GM13977 (cell line): ENCODE measurements around the gene TCEA3.

Experiments
- DNase-seq: peaks from one replicate; pipeline ENCODE4 v3.0.0; 2012; ENCODE audit warnings: low spot score
- in situ Hi-C: fragments of 300-500 bp; cut with MboI; formaldehyde crosslinking; loops from one replicate; pipeline ENCODE4 v1.12.0; 2022; ENCODE audit warnings: low sequenced_read_pairs, low pct_unique_long_range_greater_than_20kb, mixed read lengths, inconsistent platforms; ENCODE audit not compliant: unreplicated experiment
- TF ChIP-seq, protein P1 (sequence below): IDR thresholded peaks from 2 replicates; pipeline ENCODE4 v1.5.1; 2012; ENCODE audit warnings: mild to moderate bottlenecking, control low read depth; ENCODE audit not compliant: insufficient read depth; ENCODE audit errors: extremely low read depth, missing control alignments

Gene TCEA3

DNA sequence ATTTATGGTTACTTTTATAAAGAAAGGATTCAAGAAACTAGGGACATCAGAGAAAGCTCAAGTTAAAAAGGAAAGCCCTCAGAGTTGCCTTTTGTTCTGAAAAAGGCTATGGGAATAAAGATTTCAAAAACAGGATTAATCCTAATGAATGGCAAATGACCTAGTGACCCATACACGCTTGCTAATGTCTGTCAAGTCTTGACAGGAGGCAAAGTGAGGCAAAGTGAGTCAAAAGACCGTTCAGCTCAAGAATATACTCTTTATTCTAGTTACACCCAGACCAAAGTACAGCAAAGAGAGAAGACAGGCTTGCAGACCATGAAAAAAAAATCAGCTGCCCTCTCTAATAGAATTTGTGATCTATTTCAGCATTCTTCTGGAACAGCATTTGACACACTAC, 58.4 kb downstream of the TCEA3 start:
- TF ChIP-seq, protein P1, sequence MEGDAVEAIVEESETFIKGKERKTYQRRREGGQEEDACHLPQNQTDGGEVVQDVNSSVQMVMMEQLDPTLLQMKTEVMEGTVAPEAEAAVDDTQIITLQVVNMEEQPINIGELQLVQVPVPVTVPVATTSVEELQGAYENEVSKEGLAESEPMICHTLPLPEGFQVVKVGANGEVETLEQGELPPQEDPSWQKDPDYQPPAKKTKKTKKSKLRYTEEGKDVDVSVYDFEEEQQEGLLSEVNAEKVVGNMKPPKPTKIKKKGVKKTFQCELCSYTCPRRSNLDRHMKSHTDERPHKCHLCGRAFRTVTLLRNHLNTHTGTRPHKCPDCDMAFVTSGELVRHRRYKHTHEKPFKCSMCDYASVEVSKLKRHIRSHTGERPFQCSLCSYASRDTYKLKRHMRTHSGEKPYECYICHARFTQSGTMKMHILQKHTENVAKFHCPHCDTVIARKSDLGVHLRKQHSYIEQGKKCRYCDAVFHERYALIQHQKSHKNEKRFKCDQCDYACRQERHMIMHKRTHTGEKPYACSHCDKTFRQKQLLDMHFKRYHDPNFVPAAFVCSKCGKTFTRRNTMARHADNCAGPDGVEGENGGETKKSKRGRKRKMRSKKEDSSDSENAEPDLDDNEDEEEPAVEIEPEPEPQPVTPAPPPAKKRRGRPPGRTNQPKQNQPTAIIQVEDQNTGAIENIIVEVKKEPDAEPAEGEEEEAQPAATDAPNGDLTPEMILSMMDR, result no peak
- in situ Hi-C loops, result no loop called here
- no peak for DNase-seq

DNA sequence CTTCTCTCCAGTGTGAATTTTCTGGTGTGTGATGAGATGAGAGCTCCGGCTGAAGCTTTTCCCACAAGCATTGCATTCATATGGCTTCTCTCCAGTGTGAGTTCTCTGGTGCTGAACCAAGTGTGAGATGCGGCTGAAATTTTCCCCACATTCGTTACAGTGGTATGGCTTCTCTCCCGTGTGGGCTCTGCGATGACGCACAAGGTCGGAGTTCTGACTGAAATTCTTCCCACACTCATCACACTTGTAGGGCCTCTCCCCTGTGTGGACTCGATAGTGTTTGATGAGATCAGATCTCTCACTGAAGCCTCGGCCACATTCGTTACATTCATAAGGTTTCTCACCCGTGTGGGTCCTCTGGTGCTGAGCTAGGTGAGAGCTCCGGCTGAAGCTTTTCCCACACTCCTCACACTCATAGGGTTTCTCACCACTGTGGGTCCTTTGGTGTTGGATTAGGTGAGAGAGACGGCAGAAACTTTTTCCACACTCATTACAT, 62.3 kb downstream of the TCEA3 start:
- in situ Hi-C loops, result no loop called here
- TF ChIP-seq, protein P1, result no peak
- no peak for DNase-seq

DNA sequence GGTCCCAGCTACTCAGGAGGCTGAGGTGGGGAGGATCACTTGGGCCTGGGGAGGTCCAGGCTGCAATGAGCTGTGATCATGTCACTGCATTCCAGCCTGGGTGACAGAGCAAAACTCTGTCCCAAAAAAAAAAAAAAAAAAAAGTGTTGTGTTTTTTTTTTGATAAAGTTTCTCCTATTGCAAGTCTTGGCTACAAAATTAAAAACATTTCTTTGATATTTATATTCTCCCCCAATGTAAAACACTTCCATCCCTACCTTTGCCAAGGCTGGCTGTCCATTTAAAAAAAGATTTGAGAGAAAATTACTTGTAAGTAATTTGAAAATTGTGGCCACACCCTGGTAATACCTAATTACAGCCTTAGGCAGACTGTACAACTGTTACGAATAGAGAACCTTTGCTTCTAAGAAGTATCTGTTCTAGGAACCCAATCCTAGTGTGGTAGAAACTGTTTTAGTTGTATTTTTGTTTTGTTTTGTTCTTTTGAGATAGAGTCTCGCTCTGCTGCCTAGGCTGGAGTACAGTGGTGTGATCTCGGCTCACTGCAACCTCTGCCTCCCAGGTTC, 66.2 kb downstream of the TCEA3 start:
- DNase-seq, result no peak
- TF ChIP-seq, protein P1, result no peak
- in situ Hi-C loops, result no loop called here

DNA sequence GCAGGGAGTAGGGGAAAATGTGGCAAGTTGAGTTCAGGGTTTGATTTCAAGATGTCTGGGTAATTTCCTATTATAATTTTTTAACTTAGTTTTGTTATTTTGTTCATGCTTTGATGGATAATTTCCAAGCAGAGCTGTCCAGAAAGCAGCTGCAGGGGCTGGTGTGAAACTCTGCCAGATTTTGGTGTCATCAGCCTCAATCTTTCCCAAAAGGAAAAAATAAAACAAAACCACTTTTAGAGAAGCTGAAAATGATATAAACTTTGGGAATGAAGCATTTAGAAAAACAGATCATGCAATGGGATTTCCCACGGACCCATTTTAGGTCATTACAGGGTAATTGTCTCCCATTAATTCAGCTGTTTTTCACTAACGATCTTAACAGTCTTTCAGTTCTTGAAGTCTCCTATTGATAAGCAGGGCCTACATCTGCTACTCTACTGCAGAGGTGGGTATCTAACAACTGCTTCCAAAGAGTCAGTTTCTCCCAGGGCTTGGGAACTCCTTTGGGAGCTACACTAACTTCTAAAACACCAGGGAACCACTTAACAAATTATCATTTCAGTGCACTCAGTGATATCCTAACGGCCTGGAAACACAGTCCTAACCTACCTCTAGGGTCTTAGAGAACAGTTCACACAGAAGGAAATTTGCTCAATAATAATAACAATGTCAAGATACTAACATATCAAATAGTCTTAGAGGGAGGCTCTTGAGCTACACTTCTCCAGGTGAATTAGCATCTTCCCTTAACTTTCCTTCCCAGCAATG, 67.2 kb downstream of the TCEA3 start:
- TF ChIP-seq, protein P1, result no peak
- in situ Hi-C loops, result no loop called here
- no peak for DNase-seq

DNA sequence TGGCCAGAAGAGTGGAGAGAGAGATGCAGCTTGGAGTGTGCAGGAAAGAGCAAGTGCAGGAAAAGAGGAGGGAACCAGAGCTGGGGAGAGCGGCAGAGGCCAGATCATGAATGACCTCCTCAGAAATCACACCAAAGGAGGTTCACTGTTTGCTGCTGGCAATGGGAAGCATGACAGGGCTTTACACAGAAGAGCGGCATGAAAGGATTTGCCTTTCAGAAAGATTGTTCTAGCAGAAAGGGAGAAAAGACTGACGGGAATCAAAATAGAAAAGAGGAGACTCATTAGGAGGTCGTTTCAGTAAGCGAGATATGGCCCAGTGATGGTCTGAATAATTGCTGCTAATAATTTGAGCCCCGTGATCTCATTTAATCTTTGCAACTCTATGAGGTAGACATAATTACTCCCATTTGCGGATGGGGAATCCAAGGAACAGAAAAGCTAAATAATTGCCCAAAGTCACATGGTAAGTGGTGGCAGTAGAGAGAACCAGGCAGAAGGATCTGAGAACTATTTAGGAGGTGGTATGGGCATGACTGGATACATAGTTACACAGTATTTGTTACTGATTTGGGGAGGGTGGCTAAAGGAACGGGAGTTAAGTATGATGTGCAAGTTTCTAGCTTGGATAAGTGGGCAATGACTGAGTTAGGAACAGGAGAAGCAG, 67.9 kb downstream of the TCEA3 start:
- DNase-seq, result no peak
- in situ Hi-C loops, result no loop called here
- TF ChIP-seq, protein P1, result no peak

DNA sequence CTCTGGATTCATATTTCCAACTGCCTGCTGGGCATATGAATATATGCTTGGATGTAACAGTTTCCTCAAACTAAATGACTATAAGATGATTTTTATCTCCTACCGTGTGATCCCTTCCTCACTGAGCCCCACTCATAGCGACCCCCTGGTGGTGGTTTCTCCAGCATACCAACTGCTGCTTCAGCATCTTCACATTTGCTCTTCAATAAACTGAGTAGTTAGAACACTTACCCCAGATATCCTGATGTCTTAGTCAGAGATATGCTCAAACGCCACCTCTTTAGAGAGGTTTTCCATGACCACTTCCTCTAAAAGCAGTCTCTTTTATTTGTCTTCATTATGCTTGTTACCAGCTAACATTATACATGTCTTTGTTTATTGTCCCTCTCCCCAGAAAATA, 70.3 kb downstream of the TCEA3 start:
- DNase-seq, result no peak
- in situ Hi-C loops, result no loop called here
- TF ChIP-seq, protein P1, result no peak
